Hepatocyte (in vitro differentiated cells): ENCODE measurements around the gene DNAH7. TPM values are rescaled to one million over a fixed set of nuclear protein-coding genes. Genes with fewer than 3 reads are reported as not detected.

Experiments used
- DNase-seq: peaks from one replicate; pipeline ENCODE4 v3.0.0-alpha.2; 2016; ENCODE audit warnings: low spot score
- H2AFZ ChIP-seq: fragments of 200-600 bp; sonication (generic); 2 replicates; pipeline ENCODE4 v1.6.0; 2016; ENCODE audit warnings: antibody characterized with exemption, mild to moderate bottlenecking
- H3K27ac ChIP-seq: fragments of 200-600 bp; sonication (generic); 2 replicates; pipeline ENCODE4 v1.5.1; 2016; ENCODE audit warnings: mild to moderate bottlenecking
- H3K27me3 ChIP-seq: fragments of 200-600 bp; sonication (generic); 2 replicates; pipeline ENCODE4 v1.6.1; 2016
- H3K36me3 ChIP-seq: fragments of 200-600 bp; sonication (generic); replicated peaks from 2 replicates; pipeline ENCODE4 v1.5.1; 2016; ENCODE audit warnings: low read depth; ENCODE audit not compliant: insufficient read depth
- H3K4me1 ChIP-seq: fragments of 200-600 bp; sonication (generic); 2 replicates; pipeline ENCODE4 v1.5.1; 2016; ENCODE audit warnings: mild to moderate bottlenecking, moderate library complexity; ENCODE audit not compliant: insufficient read depth
- H3K4me2 ChIP-seq: fragments of 200-600 bp; sonication (generic); 2 replicates; pipeline ENCODE4 v1.6.0; 2016
- H3K4me3 ChIP-seq: fragments of 200-600 bp; sonication (generic); 2 replicates; pipeline ENCODE4 v1.5.1; 2016; ENCODE audit warnings: mild to moderate bottlenecking
- H3K79me2 ChIP-seq: fragments of 200-600 bp; sonication (generic); 2 replicates; pipeline ENCODE4 v1.6.0; 2017; ENCODE audit warnings: mild to moderate bottlenecking
- H3K9me2 ChIP-seq: fragments of 200-600 bp; sonication (generic); replicated peaks from 2 replicates; pipeline ENCODE4 v1.6.0; 2017; ENCODE audit warnings: mild to moderate bottlenecking; ENCODE audit not compliant: insufficient read depth
- H3K9me3 ChIP-seq: fragments of 200-600 bp; sonication (generic); 2 replicates; pipeline ENCODE4 v1.5.1; 2016; ENCODE audit warnings: low read depth, mild to moderate bottlenecking
- H4K20me1 ChIP-seq: fragments of 200-600 bp; sonication (generic); 2 replicates; pipeline ENCODE4 v1.6.0; 2016; ENCODE audit warnings: mild to moderate bottlenecking; ENCODE audit not compliant: insufficient read depth, poor library complexity, severe bottlenecking
- EZH2 ChIP-seq: fragments of 200-600 bp; sonication (generic); IDR thresholded peaks from 2 replicates; pipeline ENCODE4 v1.6.1; 2016; ENCODE audit warnings: antibody characterized with exemption, mild to moderate bottlenecking, borderline replicate concordance
- EZH2phosphoT487 ChIP-seq: fragments of 200-600 bp; sonication (generic); IDR thresholded peaks from one replicate; pipeline ENCODE4 v1.6.1; 2018; ENCODE audit warnings: antibody characterized with exemption, mild to moderate bottlenecking, low read depth, moderate library complexity; ENCODE audit not compliant: unreplicated experiment, severe bottlenecking
- WGBS: methylation state at CpG from one replicate; pipeline ENCODE4 v1.1.6; 2016; ENCODE audit warnings: low lambda C conversion rate; ENCODE audit errors: missing lambda C conversion rate; 5-methylcytosine and 5-hydroxymethylcytosine counted together
- polyA plus RNA-seq: library from polyadenylated mRNA; unstranded; fragments of >200 nt; fragmentation: Nextera tagmentation; extraction: Ambion mirVana; gene quantifications from 2 replicates; pipeline ENCODE4 v1.2.1, GENCODE V29; 2016
- total RNA-seq: library from RNA; depleted of rRNA; stranded (reverse); fragments of >200 nt; gene quantifications from 2 replicates; pipeline ENCODE4 v1.2.3, GENCODE V29; 2014
- TF ChIP-seq, protein P1 (sequence below): fragments of 200-600 bp; sonication (generic); IDR thresholded peaks from 2 replicates; pipeline ENCODE4 v1.5.1; 2016; ENCODE audit warnings: antibody characterized with exemption, mild to moderate bottlenecking; ENCODE audit not compliant: poor library complexity

DNAH7 gene
- total and polyA plus RNA-seq, 2 experiments from 2014 or later = 0.29 to 1.2 TPM

DNA sequence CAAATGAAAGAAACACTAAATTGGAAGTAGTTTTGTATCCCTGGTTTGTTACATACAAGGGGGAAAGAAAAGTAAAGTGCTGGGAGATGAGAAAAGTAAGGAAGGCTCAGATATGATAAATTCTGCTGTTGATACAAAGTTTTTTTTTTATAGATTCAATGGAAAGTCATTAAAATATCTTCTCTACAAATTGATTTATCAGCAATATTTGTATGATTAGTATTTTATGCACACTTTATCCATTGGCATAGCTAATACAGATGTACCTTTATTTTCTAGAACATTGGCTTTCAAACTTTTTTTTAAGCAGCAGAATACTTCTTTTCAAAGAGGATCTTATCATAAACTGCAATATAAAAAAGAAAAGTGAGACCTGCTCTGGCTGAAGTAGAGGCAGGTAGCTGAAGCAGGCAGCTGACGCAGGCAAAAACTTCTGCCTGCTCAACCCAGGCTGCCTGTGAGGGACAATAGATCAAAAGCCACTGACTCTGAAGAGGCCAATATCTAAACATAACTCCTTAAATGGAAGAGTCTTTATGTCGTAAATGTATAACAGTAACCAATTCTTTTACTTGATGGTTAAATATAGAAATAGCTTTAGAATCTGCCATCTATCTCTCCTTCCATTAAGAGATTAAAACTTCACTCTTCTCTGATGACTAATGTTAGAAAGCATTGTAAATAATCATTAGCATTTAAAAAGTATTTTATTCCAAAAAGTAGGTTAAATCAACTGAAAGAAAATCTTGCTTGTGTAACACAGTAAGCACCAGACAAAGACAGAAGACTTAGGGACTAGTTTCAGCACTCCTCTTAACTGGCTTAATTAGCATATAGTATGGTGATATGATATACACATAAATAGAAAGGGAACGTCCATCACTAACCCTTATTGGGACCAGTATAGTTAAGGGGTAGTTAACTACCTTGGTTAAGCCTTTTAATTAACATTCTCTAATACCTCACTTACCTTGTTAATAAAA lies 237.4 kb downstream of the DNAH7 start:
- Histone ChIP-seq H3K27ac (no peak overlapping the region), H3K9me2 (no peaks in the 10 kb centered on the region), H3K4me3 (no peak overlapping the region), H3K36me3 (no peaks in the 10 kb centered on the region), H3K9me3 (no peaks in the 10 kb centered on the region), H3K4me1 (no peaks in the 10 kb centered on the region), H3K27me3 (no peaks in the 10 kb centered on the region), H2AFZ (no peak overlapping the region), H3K79me2 (no peaks in the 10 kb centered on the region), H3K4me2 (peak overlapping the region; percentile 18), H4K20me1 (no peaks in the 10 kb centered on the region)
- TF ChIP-seq, protein P1, sequence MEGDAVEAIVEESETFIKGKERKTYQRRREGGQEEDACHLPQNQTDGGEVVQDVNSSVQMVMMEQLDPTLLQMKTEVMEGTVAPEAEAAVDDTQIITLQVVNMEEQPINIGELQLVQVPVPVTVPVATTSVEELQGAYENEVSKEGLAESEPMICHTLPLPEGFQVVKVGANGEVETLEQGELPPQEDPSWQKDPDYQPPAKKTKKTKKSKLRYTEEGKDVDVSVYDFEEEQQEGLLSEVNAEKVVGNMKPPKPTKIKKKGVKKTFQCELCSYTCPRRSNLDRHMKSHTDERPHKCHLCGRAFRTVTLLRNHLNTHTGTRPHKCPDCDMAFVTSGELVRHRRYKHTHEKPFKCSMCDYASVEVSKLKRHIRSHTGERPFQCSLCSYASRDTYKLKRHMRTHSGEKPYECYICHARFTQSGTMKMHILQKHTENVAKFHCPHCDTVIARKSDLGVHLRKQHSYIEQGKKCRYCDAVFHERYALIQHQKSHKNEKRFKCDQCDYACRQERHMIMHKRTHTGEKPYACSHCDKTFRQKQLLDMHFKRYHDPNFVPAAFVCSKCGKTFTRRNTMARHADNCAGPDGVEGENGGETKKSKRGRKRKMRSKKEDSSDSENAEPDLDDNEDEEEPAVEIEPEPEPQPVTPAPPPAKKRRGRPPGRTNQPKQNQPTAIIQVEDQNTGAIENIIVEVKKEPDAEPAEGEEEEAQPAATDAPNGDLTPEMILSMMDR = no peak
- TF ChIP-seq EZH2phosphoT487 = no peak
- no peak for TF ChIP-seq EZH2
- WGBS = 37% methylated on average over 3 of the region's 3 CpGs
- DNase-seq = peak; percentile 11

DNA sequence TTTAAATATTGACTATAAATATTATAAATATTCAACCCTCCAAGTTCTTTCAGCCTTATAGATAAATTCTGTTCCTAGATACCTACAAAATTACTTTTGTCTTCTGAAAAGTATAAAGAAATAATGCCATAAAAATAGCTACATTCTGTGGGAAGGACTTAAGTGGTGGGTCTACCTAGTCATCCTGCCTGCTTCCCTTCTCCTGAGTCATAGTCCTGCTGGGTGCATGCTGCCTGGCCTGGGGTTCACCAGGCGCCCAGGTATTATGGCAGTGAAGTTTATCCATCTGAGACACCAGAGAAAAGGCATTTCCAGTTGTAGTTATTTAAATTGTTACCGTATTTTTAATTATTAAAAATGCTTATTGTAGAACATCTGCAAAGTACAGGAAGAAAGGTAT lies 244.2 kb downstream of the DNAH7 start:
- Histone ChIP-seq H3K9me3 (no peaks in the 10 kb centered on the region), H3K9me2 (no peaks in the 10 kb centered on the region), H3K4me1 (no peaks in the 10 kb centered on the region), H4K20me1 (no peaks in the 10 kb centered on the region), H3K4me2 (no peak overlapping the region), H3K79me2 (no peaks in the 10 kb centered on the region), H3K4me3 (no peak overlapping the region), H3K36me3 (no peaks in the 10 kb centered on the region), H3K27ac (no peak overlapping the region), H3K27me3 (no peaks in the 10 kb centered on the region), H2AFZ (no peak overlapping the region)
- TF ChIP-seq, protein P1 = no peak
- TF ChIP-seq EZH2 (no peak), EZH2phosphoT487 (no peak)
- WGBS = 90% methylated on average over 2 of the region's 2 CpGs
- DNase-seq = no peak

DNA sequence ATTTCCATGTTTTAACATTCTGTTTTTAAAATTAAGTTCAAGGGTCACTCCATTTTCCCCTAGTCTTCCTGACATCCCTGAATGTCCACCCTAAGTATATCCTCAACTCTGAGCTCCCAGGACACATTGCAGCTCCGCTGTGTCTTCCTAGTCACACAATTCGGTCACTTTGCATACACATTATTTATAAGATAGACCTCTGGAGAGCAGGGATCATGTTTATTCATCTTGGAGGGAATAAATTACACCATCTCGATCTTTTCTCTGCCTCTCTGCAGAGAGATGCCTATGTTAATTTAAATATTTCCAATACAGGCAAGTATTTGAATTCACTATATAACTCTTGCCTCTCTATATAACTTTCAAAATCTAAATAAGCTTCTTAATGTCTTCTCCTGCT lies 245.4 kb downstream of the DNAH7 start:
- TF ChIP-seq, protein P1 = no peak
- TF ChIP-seq EZH2 (no peak), EZH2phosphoT487 (no peak)
- H3K79me2 ChIP-seq = no peaks in the 10 kb centered on the region
- WGBS = 90% methylated on average over 3 of the region's 3 CpGs
- DNase-seq = no peak
- no peak overlapping the region for H3K4me3 ChIP-seq
- no peaks in the 10 kb centered on the region for H3K36me3 ChIP-seq
- no peak overlapping the region for H2AFZ ChIP-seq
- H3K9me2 ChIP-seq = no peaks in the 10 kb centered on the region
- no peaks in the 10 kb centered on the region for H3K9me3 ChIP-seq
- no peak overlapping the region for H3K4me2 ChIP-seq
- peaks cover 4% of the 10 kb centered on the region for H3K4me1 ChIP-seq
- no peaks in the 10 kb centered on the region for H4K20me1 ChIP-seq
- H3K27me3 ChIP-seq = no peaks in the 10 kb centered on the region
- H3K27ac ChIP-seq = no peak overlapping the region
